Adrenal gland (tissue), 5 donors: ENCODE measurements around the gene AKAP17A.

Source experiments
- POLR2A ChIP-seq, 2 donors: fragments of 450-650 bp; IDR thresholded peaks; one replicate each; pipeline ENCODE4 v1.6.1; 2017; ENCODE audit warnings: antibody characterized with exemption in 2 of 2, mild to moderate bottlenecking in 2 of 2, moderate library complexity in 1 of 2
- TF ChIP-seq, protein P1 (sequence below), 6 experiments: fragments of 450-650 bp in 4 of 6; fragments of 200-600 bp in 2 of 6; sonication (generic) in 1 of 6; IDR thresholded peaks; 1 replicate in 5 of 6; 2 replicates in 1 of 6; pipeline versions ENCODE4 v1.5.1 to v1.8.0; 2016 to 2021; ENCODE audit warnings: antibody characterized with exemption in 6 of 6, mild to moderate bottlenecking in 2 of 6, moderate library complexity in 1 of 6
- donor health status: DM: no; HTN: no; CAD: no.

DNA sequence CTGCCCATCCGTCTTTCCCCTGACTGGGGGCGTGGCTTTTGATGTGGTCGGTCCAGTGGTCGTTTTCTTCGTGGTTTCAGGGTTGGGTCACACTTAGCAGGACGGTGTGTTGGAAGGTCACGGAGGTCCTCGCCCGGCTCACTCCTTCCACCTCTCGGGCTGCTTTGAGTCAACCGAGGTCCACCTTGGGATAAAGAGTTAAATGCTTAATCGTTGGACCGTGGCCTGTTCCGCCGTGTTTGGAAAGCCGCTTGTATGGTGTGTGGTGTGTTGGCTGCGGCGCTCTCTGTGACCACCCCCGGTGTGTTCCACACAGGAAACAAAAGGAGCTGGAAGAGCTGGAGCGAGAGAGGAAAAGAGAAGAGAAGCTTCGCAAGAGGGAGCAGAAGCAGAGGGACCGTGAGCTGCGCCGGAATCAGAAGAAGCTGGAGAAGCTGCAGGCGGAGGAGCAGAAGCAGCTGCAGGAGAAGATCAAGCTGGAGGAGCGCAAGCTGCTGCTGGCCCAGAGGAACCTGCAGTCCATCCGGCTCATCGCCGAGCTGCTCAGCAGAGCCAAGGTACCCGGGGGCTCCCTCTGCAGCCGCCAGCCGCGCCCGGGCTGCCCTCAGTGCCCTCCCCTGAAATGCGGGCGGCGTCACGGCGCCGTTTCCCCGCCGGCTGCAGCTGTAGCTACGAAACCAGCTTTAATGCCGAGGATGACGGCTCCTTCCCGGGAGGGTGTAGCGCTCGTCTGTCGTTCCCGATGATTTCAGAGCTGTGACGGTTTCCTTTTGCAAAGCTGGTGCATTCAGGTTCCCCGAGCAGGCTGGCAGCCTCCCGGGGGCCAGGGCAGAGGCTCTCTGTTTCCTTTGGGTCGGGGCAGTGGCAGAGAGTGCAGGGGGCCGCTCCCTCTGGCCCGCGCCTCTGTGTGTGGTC is 7.7 kb downstream of the AKAP17A start:
- TF ChIP-seq, protein P1, sequence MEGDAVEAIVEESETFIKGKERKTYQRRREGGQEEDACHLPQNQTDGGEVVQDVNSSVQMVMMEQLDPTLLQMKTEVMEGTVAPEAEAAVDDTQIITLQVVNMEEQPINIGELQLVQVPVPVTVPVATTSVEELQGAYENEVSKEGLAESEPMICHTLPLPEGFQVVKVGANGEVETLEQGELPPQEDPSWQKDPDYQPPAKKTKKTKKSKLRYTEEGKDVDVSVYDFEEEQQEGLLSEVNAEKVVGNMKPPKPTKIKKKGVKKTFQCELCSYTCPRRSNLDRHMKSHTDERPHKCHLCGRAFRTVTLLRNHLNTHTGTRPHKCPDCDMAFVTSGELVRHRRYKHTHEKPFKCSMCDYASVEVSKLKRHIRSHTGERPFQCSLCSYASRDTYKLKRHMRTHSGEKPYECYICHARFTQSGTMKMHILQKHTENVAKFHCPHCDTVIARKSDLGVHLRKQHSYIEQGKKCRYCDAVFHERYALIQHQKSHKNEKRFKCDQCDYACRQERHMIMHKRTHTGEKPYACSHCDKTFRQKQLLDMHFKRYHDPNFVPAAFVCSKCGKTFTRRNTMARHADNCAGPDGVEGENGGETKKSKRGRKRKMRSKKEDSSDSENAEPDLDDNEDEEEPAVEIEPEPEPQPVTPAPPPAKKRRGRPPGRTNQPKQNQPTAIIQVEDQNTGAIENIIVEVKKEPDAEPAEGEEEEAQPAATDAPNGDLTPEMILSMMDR (IDR thresholded peaks at IDR 0.05), result no peak
- no peak for TF ChIP-seq POLR2A (IDR thresholded peaks at IDR 0.05)
